ENCODE data around the gene RPS6KL1.

The RPS6KL1 gene

GRCh38 chr14:74956027-74956279 is 32.9 kb upstream of the RPS6KL1 start:
- Histone ChIP-seq H3K4me1 (ENCODE audit: low read length) (no peaks in the 10 kb centered on the region), H3K9me3 (replicated peaks; ENCODE audit: insufficient read depth, low read length) (no peaks in the 10 kb centered on the region), H3K27me3 (replicated peaks; ENCODE audit: insufficient read depth, low read length) (no peaks in the 10 kb centered on the region), H4K20me1 (ENCODE audit: insufficient read depth, low read length) (no peaks in the 10 kb centered on the region), H3K79me2 (ENCODE audit: low read length) (no peaks in the 10 kb centered on the region), H3K9ac (ENCODE audit: low read length) (no peak overlapping the region), H3K4me3 (ENCODE audit: low read length) (no peak overlapping the region), H3K9me2 (replicated peaks; ENCODE audit: insufficient read depth, low read length) (no peaks in the 10 kb centered on the region), H3K4me2 (ENCODE audit: low read depth, low read length) (no peak overlapping the region), H3K36me3 (replicated peaks; ENCODE audit: insufficient read depth, low read length) (no peaks in the 10 kb centered on the region), H3F3A (ENCODE audit: insufficient read depth, low read length) (no peaks in the 10 kb centered on the region), H2AFZ (ENCODE audit: low read length) (no peak overlapping the region), H3K27ac (ENCODE audit: low read length) (no peak overlapping the region)
- no peak for DNase-seq
- TF ChIP-seq CTCF (IDR thresholded peaks at IDR 0.05; ENCODE audit: low read length) = no peak
- TF ChIP-seq EZH2phosphoT487 (IDR thresholded peaks at IDR 0.05; ENCODE audit: low read length) = no peak
- TF ChIP-seq EZH2 (optimal IDR thresholded peaks at IDR 0.05; ENCODE audit: low read depth, low read length) = no peak

GRCh38 chr14:74955229-74956026 is 32.4 kb upstream of the RPS6KL1 start, which contains the start of gene PGF:
Gene PGF (minus strand): TSS chr14:74955597. CDS start chr14:74955242, 355 bp downstream.
- Histone ChIP-seq H3K27ac (ENCODE audit: low read length) (no peak within 1 kb of the TSS), H2AFZ (ENCODE audit: low read length) (no peak within 1 kb of the TSS)

GRCh38 chr14:74954947-74955228 is 31.8 kb upstream of the RPS6KL1 start:
- TF ChIP-seq EZH2 (optimal IDR thresholded peaks at IDR 0.05; ENCODE audit: low read depth, low read length) (no peak), CTCF (IDR thresholded peaks at IDR 0.05; ENCODE audit: low read length) (no peak), EZH2phosphoT487 (IDR thresholded peaks at IDR 0.05; ENCODE audit: low read length) (no peak)
- H3K4me3 ChIP-seq (ENCODE audit: low read length) = 0 out of 2 replicates have a peak overlapping the region, but pooled peaks have one; percentile 37
- DNase-seq = no peak

More at GRCh38 chr14:74955229-74956026, 32.4 kb upstream of the RPS6KL1 start, which contains the start of gene PGF:
- Histone ChIP-seq H3F3A (ENCODE audit: insufficient read depth, low read length) (no peaks in the 10 kb centered on the region), H3K27me3 (replicated peaks; ENCODE audit: insufficient read depth, low read length) (no peaks in the 10 kb centered on the region), H3K9ac (ENCODE audit: low read length) (no peak within 1 kb of the TSS), H3K36me3 (replicated peaks; ENCODE audit: insufficient read depth, low read length) (no peaks in the 10 kb centered on the region), H3K4me2 (ENCODE audit: low read depth, low read length) (peak within 1 kb of the TSS; percentile 65; the same call in 1 of the 2 replicates), H3K9me3 (replicated peaks; ENCODE audit: insufficient read depth, low read length) (no peaks in the 10 kb centered on the region), H3K79me2 (ENCODE audit: low read length) (no peaks in the 10 kb centered on the region), H3K4me1 (ENCODE audit: low read length) (no peaks in the 10 kb centered on the region), H3K4me3 (ENCODE audit: low read length) (0 out of 2 replicates have a peak within 1 kb of the TSS, but pooled peaks have one; percentile 37), H3K9me2 (replicated peaks; ENCODE audit: insufficient read depth, low read length) (no peaks in the 10 kb centered on the region), H4K20me1 (ENCODE audit: insufficient read depth, low read length) (no peaks in the 10 kb centered on the region)
- DNase-seq = no peak
- no peak for TF ChIP-seq EZH2phosphoT487 (IDR thresholded peaks at IDR 0.05; ENCODE audit: low read length)
- TF ChIP-seq EZH2 (optimal IDR thresholded peaks at IDR 0.05; ENCODE audit: low read depth, low read length) = no peak
- no peak for TF ChIP-seq CTCF (IDR thresholded peaks at IDR 0.05; ENCODE audit: low read length)

More at GRCh38 chr14:74954947-74955228, 31.8 kb upstream of the RPS6KL1 start:
- Histone ChIP-seq H3K9ac (ENCODE audit: low read length) (no peak overlapping the region), H3K9me2 (replicated peaks; ENCODE audit: insufficient read depth, low read length) (no peaks in the 10 kb centered on the region), H4K20me1 (ENCODE audit: insufficient read depth, low read length) (no peaks in the 10 kb centered on the region), H3K27ac (ENCODE audit: low read length) (no peak overlapping the region), H3K4me1 (ENCODE audit: low read length) (no peaks in the 10 kb centered on the region), H3K79me2 (ENCODE audit: low read length) (no peaks in the 10 kb centered on the region), H2AFZ (ENCODE audit: low read length) (no peak overlapping the region), H3K9me3 (replicated peaks; ENCODE audit: insufficient read depth, low read length) (no peaks in the 10 kb centered on the region), H3K27me3 (replicated peaks; ENCODE audit: insufficient read depth, low read length) (no peaks in the 10 kb centered on the region), H3K36me3 (replicated peaks; ENCODE audit: insufficient read depth, low read length) (no peaks in the 10 kb centered on the region), H3K4me2 (ENCODE audit: low read depth, low read length) (peak overlapping the region; percentile 65; the same call in 1 of the 2 replicates), H3F3A (ENCODE audit: insufficient read depth, low read length) (no peaks in the 10 kb centered on the region)
